SK-N-SH (cell line): ENCODE measurements around the gene RAB26. TPM values are rescaled to one million over a fixed set of nuclear protein-coding genes. Genes with fewer than 3 reads are reported as not detected.
"Not testable (repeated sequence)": the region's sequence is repeated elsewhere in the genome, so short reads cannot be mapped to it uniquely, and the experiment has no call there.

Experiments
- CTCF ChIA-PET: fragments of 300-600, 350-600 bp; formaldehyde crosslinking; extraction: SDS; loops from one replicate; lab custom pipeline; 2021; lab: Yijun Ruan, JAX
- POLR2A ChIA-PET: fragments of 350-600 bp; sonication (Branson Sonifier 250); formaldehyde crosslinking; extraction: SDS; loops from one replicate; lab custom pipeline; 2020; ENCODE audit warnings: antibody characterized with exemption, inconsistent platforms; lab: Yijun Ruan, JAX
- DNase-seq: peaks from one replicate; pipeline ENCODE4 v3.0.0; 2012
- H2AFZ ChIP-seq: fragments of 200-600 bp; sonication (generic); 2 replicates; pipeline ENCODE4 v1.8.1; 2016; ENCODE audit warnings: antibody characterized with exemption, mild to moderate bottlenecking, low read depth
- H3F3A ChIP-seq: fragments of 200-600 bp; sonication (generic); replicated peaks from 2 replicates; pipeline ENCODE3; 2016; ENCODE audit warnings: antibody characterized with exemption, mild to moderate bottlenecking; ENCODE audit not compliant: insufficient read depth
- H3K27ac ChIP-seq, 2 experiments: fragments of 200-500 bp in 1 of 2; fragments of 200-600 bp in 1 of 2; sonication (Bioruptor generic) in 1 of 2; sonication (generic), shearing (Covaris generic) in 1 of 2; 2 replicates each; pipeline versions ENCODE4 v1.5.1 to v1.6.1; 2014 to 2016; ENCODE audit warnings: low read depth in 2 of 2, inconsistent platforms in 1 of 2, low read length in 1 of 2, mild to moderate bottlenecking in 1 of 2, mixed read lengths in 1 of 2
- H3K27me3 ChIP-seq: fragments of 200-600 bp; sonication (generic), shearing (Covaris generic); 2 replicates; pipeline ENCODE4 v1.6.1; 2016; ENCODE audit warnings: mixed run types; ENCODE audit not compliant: insufficient read depth
- H3K36me3 ChIP-seq, 2 experiments: fragments of 200-500 bp in 1 of 2; fragments of 200-600 bp in 1 of 2; sonication (Bioruptor generic) in 1 of 2; sonication (generic) in 1 of 2; replicated peaks in 1 of 2; 2 replicates each; pipeline versions ENCODE3 to v1.5.1; 2014 to 2016; ENCODE audit warnings: low read length in 1 of 2, mild to moderate bottlenecking in 1 of 2; ENCODE audit not compliant: insufficient read depth in 2 of 2, control insufficient read depth in 1 of 2
- H3K4me1 ChIP-seq, 2 experiments: fragments of 200-500 bp in 1 of 2; fragments of 200-600 bp in 1 of 2; sonication (Bioruptor generic) in 1 of 2; sonication (generic), shearing (Covaris generic) in 1 of 2; 2 replicates each; pipeline versions ENCODE4 v1.5.1 to v1.6.1; 2014 to 2016; ENCODE audit warnings: low read depth in 1 of 2, low read length in 1 of 2, mixed run types in 1 of 2; ENCODE audit not compliant: insufficient read depth in 2 of 2, control insufficient read depth in 1 of 2
- H3K4me2 ChIP-seq: fragments of 200-600 bp; sonication (generic), shearing (Covaris generic); 2 replicates; pipeline ENCODE4 v1.6.1; 2017; ENCODE audit warnings: mixed run types
- H3K4me3 ChIP-seq, 2 experiments: fragments of 200-500 bp in 1 of 2; fragments of 200-600 bp in 1 of 2; sonication (Bioruptor generic) in 1 of 2; sonication (generic), shearing (Covaris generic) in 1 of 2; 2 replicates each; pipeline versions ENCODE4 v1.5.1 to v1.8.1; 2014 to 2016; ENCODE audit warnings: low read depth in 2 of 2, inconsistent platforms in 1 of 2, low read length in 1 of 2, mild to moderate bottlenecking in 1 of 2, mixed read lengths in 1 of 2, moderate library complexity in 1 of 2
- H3K79me2 ChIP-seq: fragments of 200-600 bp; sonication (generic); 2 replicates; pipeline ENCODE4 v1.8.1; 2017; ENCODE audit warnings: mild to moderate bottlenecking; ENCODE audit not compliant: insufficient read depth
- H3K9ac ChIP-seq: fragments of 200-600 bp; sonication (generic); 2 replicates; pipeline ENCODE4 v1.6.1; 2017; ENCODE audit warnings: mixed run types
- H3K9me2 ChIP-seq: fragments of 200-600 bp; sonication (generic); 2 replicates; pipeline ENCODE4 v1.6.1; 2017; ENCODE audit warnings: mixed run types
- H3K9me3 ChIP-seq: fragments of 200-600 bp; sonication (generic); 2 replicates; pipeline ENCODE4 v1.6.1; 2017; ENCODE audit warnings: mixed run types, mild to moderate bottlenecking, moderate library complexity
- H4K20me1 ChIP-seq: fragments of 200-600 bp; sonication (generic); 2 replicates; pipeline ENCODE4 v1.6.1; 2017; ENCODE audit warnings: mild to moderate bottlenecking, mixed run types; ENCODE audit not compliant: insufficient read depth
- CHD2 ChIP-seq: fragments of 150-350 bp; IDR thresholded peaks from 2 replicates; pipeline ENCODE4 v1.6.1; 2018; ENCODE audit warnings: low read length; ENCODE audit not compliant: partially characterized antibody
- GABPA ChIP-seq: IDR thresholded peaks from 2 replicates; pipeline ENCODE4 v1.4.0; 2012; ENCODE audit warnings: low read depth, mild to moderate bottlenecking
- JUND ChIP-seq: IDR thresholded peaks from 2 replicates; pipeline ENCODE4 v1.4.0; 2012
- MAX ChIP-seq: IDR thresholded peaks from 2 replicates; pipeline ENCODE4 v1.4.0; 2012; ENCODE audit warnings: low read depth
- MXI1 ChIP-seq: IDR thresholded peaks from 2 replicates; pipeline ENCODE4 v1.6.1; 2012; ENCODE audit warnings: mild to moderate bottlenecking, low read depth, low read length, improper control_type of control experiment
- NRF1 ChIP-seq: IDR thresholded peaks from 2 replicates; pipeline ENCODE4 v1.6.1; 2012; ENCODE audit warnings: low read depth, mild to moderate bottlenecking, low read length
- POLR2AphosphoS5 ChIP-seq: IDR thresholded peaks from 2 replicates; pipeline ENCODE4 v1.6.1; 2012; ENCODE audit warnings: low read depth, low read length
- RAD21 ChIP-seq: IDR thresholded peaks from 2 replicates; pipeline ENCODE4 v1.6.1; 2012; ENCODE audit warnings: mild to moderate bottlenecking, low read length
- WGBS: methylation state at CpG from one replicate; pipeline ENCODE4 v1.1.6; 2017; ENCODE audit warnings: low lambda C conversion rate; 5-methylcytosine and 5-hydroxymethylcytosine counted together
- polyA plus RNA-seq, 3 experiments: library from polyadenylated mRNA; depleted of rRNA; stranded (reverse); fragments of >200 nt; gene quantifications; 2 replicates each; pipeline ENCODE4 v1.2.3, GENCODE V29; 2012

RAB26 gene
- polyA plus RNA-seq, 1 of the 3 experiments (the other 2 are of a cell fraction): 14.3 TPM

GRCh38 chr16:2135770-2136490 lies 12.5 kb upstream of the RAB26 start, which contains the start of gene PKD1:
Gene PKD1, minus strand, starts transcription at chr16:2135898. Its CDS starts 209 bp downstream, at chr16:2135689.
- H3K27ac ChIP-seq: peak within 1 kb of the TSS; percentile 47 to 60; a peak in 3 of 4 replicates
- not testable (repeated sequence) for H3K36me3 ChIP-seq, H3K9me2 ChIP-seq
- peaks cover 11% of the 10 kb centered on the region for H4K20me1 ChIP-seq
- peak; percentile 69 for DNase-seq
- POLR2A ChIA-PET: interaction anchor here (0.7 to 1.3 kb wide), 2 partner anchors 19 to 171 kb away, joined by 3 to 4 read pairs; partner anchors contain the start of genes RPS2 and TRAF7
- TF ChIP-seq CHD2: peak; percentile 6
- TF ChIP-seq MAX: peak; percentile 19; the same call in 1 of the 2 replicates
- peak; percentile 58; the same call in 1 of the 2 replicates for TF ChIP-seq MXI1
- peak; percentile 32; the same call in 1 of the 2 replicates for TF ChIP-seq NRF1
- peak; percentile 26; the same call in 1 of the 2 replicates for TF ChIP-seq POLR2AphosphoS5
- TF ChIP-seq, all 33 proteins: peak for 5; not testable (repeated sequence) for 28
- CTCF ChIA-PET: interaction anchor here (2.6 kb wide), 1 partner anchor 113 kb away, joined by 6 read pairs; no protein-coding TSS in a partner anchor
- H3K79me2 ChIP-seq: peaks cover 32% of the 10 kb centered on the region
- H3K9me3 ChIP-seq, H3K27me3 ChIP-seq, H3K4me1 ChIP-seq, H3F3A ChIP-seq: not testable (repeated sequence)
- H3K4me2 ChIP-seq: peak within 1 kb of the TSS; percentile 65; the same call in 1 of the 2 replicates
- H2AFZ ChIP-seq: peak within 1 kb of the TSS; percentile 41; the same call in 1 of the 2 replicates
- 0% methylated on average over 12 of the region's 81 CpGs for WGBS
- H3K4me3 ChIP-seq: peak within 1 kb of the TSS; percentile 53 to 64
- peak within 1 kb of the TSS; percentile 72 for H3K9ac ChIP-seq

- no peak overlapping the region for H3K4me2 ChIP-seq
- no peaks in the 10 kb centered on the region; the same call in 1 of the 2 replicates for H3K79me2 ChIP-seq
- no peaks in the 10 kb centered on the region for H3K9me3 ChIP-seq
- 88% methylated on average over 16 of the region's 31 CpGs for WGBS
- no peaks in the 10 kb centered on the region for H3K27me3 ChIP-seq
- TF ChIP-seq RAD21: no peak
- no peak for TF ChIP-seq JUND
- TF ChIP-seq GABPA: no peak
- peaks cover 0 to 16% of the 10 kb centered on the region in 2 experiments; a peak in 2 of 4 replicates for H3K4me1 ChIP-seq
- H2AFZ ChIP-seq: no peak overlapping the region
- H3K36me3 ChIP-seq: no peaks in the 10 kb centered on the region
- H4K20me1 ChIP-seq: peaks cover 16% of the 10 kb centered on the region
- H3K9ac ChIP-seq: no peak overlapping the region
- H3K27ac ChIP-seq: no peak overlapping the region
- ChIA-PET CTCF (interaction anchor here (1.1 to 1.6 kb wide), 6 partner anchors 11 to 140 kb away, joined by 3 to 9 read pairs (median 3); no protein-coding TSS in a partner anchor), POLR2A (interaction anchor here (1.1 kb wide), 1 partner anchor 12 kb away, joined by 3 read pairs; the partner anchor contains the start of gene TRAF7)
- H3K9me2 ChIP-seq: no peaks in the 10 kb centered on the region
- no peak overlapping the region for H3K4me3 ChIP-seq
- peaks cover 14% of the 10 kb centered on the region for H3F3A ChIP-seq
- DNase-seq: no peak
Observed at GRCh38 chr16:2142942-2143877, 5.2 kb upstream of the RAB26 start.
